Measurements from ENCODE around the gene KCNIP4. TPM values are rescaled to one million over a fixed set of nuclear protein-coding genes. Genes with fewer than 3 reads are reported as not detected.

Gene KCNIP4
- total and polyA plus RNA-seq, 4 donors: not detected

- intact Hi-C loops (cut with DNase I): no loop called here
- no peaks in the 10 kb centered on the region for H3K4me1 ChIP-seq (ENCODE audit: control insufficient read depth in 1 of 2, insufficient read depth in 2 of 2, low read length in 2 of 2)
- H3K36me3 ChIP-seq (ENCODE audit: control insufficient read depth in 1 of 2, insufficient read depth in 2 of 2, low read length in 1 of 2): no peaks in the 10 kb centered on the region
- no peaks in the 10 kb centered on the region for H3K9me3 ChIP-seq (ENCODE audit: control insufficient read depth, low read length)
- H3K27me3 ChIP-seq (ENCODE audit: control insufficient read depth in 1 of 2, insufficient read depth in 2 of 2, low read length in 1 of 2): no peaks in the 10 kb centered on the region
- H3K27ac ChIP-seq (ENCODE audit: low read depth in 1 of 2, low read length in 2 of 2): no peak overlapping the region
- no peak for ATAC-seq (ENCODE audit: low FRiP score)
- DNase-seq: no peak
- 14 to 20% methylated on average over 1 of the region's 1 CpG for WGBS, 2 donors
- H3K4me3 ChIP-seq (ENCODE audit: low read length in 2 of 2): no peak overlapping the region
Measured at GRCh38 chr4:21411086-21411485, 537.5 kb downstream of the KCNIP4 start.

- no peaks in the 10 kb centered on the region for H3K4me1 ChIP-seq (ENCODE audit: control insufficient read depth in 1 of 2, insufficient read depth in 2 of 2, low read length in 2 of 2)
- H3K4me3 ChIP-seq (ENCODE audit: low read length in 2 of 2): no peak overlapping the region
- no peaks in the 10 kb centered on the region for H3K27me3 ChIP-seq (ENCODE audit: control insufficient read depth in 1 of 2, insufficient read depth in 2 of 2, low read length in 1 of 2)
- H3K27ac ChIP-seq (ENCODE audit: low read depth in 1 of 2, low read length in 2 of 2): no peak overlapping the region
- ATAC-seq (ENCODE audit: low FRiP score) (no peak), DNase-seq (no peak)
- intact Hi-C loops (cut with DNase I): no loop called here
- WGBS, 2 donors: 72 to 79% methylated on average over 4 of the region's 4 CpGs
- H3K9me3 ChIP-seq (ENCODE audit: control insufficient read depth, low read length): no peaks in the 10 kb centered on the region
- H3K36me3 ChIP-seq (ENCODE audit: control insufficient read depth in 1 of 2, insufficient read depth in 2 of 2, low read length in 1 of 2): no peaks in the 10 kb centered on the region
Measured at GRCh38 chr4:21410372-21410771, 538.2 kb downstream of the KCNIP4 start.

- WGBS, 2 donors: 47 to 51% methylated on average over 4 of the region's 4 CpGs
- no peaks in the 10 kb centered on the region for H3K36me3 ChIP-seq (ENCODE audit: control insufficient read depth in 1 of 2, insufficient read depth in 2 of 2, low read length in 1 of 2)
- H3K27me3 ChIP-seq (ENCODE audit: control insufficient read depth in 1 of 2, insufficient read depth in 2 of 2, low read length in 1 of 2): peaks cover 0 to 1% of the 10 kb centered on the region in 2 donors
- no peaks in the 10 kb centered on the region for H3K9me3 ChIP-seq (ENCODE audit: control insufficient read depth, low read length)
- no peak overlapping the region for H3K27ac ChIP-seq (ENCODE audit: low read depth in 1 of 2, low read length in 2 of 2)
- intact Hi-C loops (cut with DNase I): no loop called here
- H3K4me3 ChIP-seq (ENCODE audit: low read length in 2 of 2): no peak overlapping the region
- DNase-seq (no peak), ATAC-seq (ENCODE audit: low FRiP score) (no peak)
- H3K4me1 ChIP-seq (ENCODE audit: control insufficient read depth in 1 of 2, insufficient read depth in 2 of 2, low read length in 2 of 2): no peaks in the 10 kb centered on the region
Measured at GRCh38 chr4:21387683-21388082, 560.9 kb downstream of the KCNIP4 start.

GRCh38 chr4:21386166-21386780 is 562.3 kb downstream of the KCNIP4 start:
- Histone ChIP-seq H3K27ac (ENCODE audit: low read depth in 1 of 2, low read length in 2 of 2) (no peak overlapping the region), H3K9me3 (ENCODE audit: control insufficient read depth, low read length) (no peaks in the 10 kb centered on the region), H3K4me1 (ENCODE audit: control insufficient read depth in 1 of 2, insufficient read depth in 2 of 2, low read length in 2 of 2) (no peaks in the 10 kb centered on the region), H3K27me3 (ENCODE audit: control insufficient read depth in 1 of 2, insufficient read depth in 2 of 2, low read length in 1 of 2) (peaks cover 0 to 1% of the 10 kb centered on the region in 2 donors), H3K36me3 (ENCODE audit: control insufficient read depth in 1 of 2, insufficient read depth in 2 of 2, low read length in 1 of 2) (no peaks in the 10 kb centered on the region), H3K4me3 (ENCODE audit: low read length in 2 of 2) (no peak overlapping the region)
- ATAC-seq (ENCODE audit: low FRiP score): no peak
- WGBS, 2 donors: 78 to 82% methylated on average over 3 of the region's 3 CpGs
- intact Hi-C loops (cut with DNase I): no loop called here
- no peak for DNase-seq

GRCh38 chr4:21385706-21386105 is 562.9 kb downstream of the KCNIP4 start:
- Histone ChIP-seq H3K36me3 (ENCODE audit: control insufficient read depth in 1 of 2, insufficient read depth in 2 of 2, low read length in 1 of 2) (no peaks in the 10 kb centered on the region), H3K9me3 (ENCODE audit: control insufficient read depth, low read length) (no peaks in the 10 kb centered on the region), H3K27ac (ENCODE audit: low read depth in 1 of 2, low read length in 2 of 2) (no peak overlapping the region), H3K4me3 (ENCODE audit: low read length in 2 of 2) (no peak overlapping the region), H3K4me1 (ENCODE audit: control insufficient read depth in 1 of 2, insufficient read depth in 2 of 2, low read length in 2 of 2) (no peaks in the 10 kb centered on the region), H3K27me3 (ENCODE audit: control insufficient read depth in 1 of 2, insufficient read depth in 2 of 2, low read length in 1 of 2) (peaks cover 0 to 1% of the 10 kb centered on the region in 2 donors)
- intact Hi-C loops (cut with DNase I): no loop called here
- DNase-seq (no peak), ATAC-seq (ENCODE audit: low FRiP score) (no peak)
- 78% methylated on average over 4 of the region's 4 CpGs for WGBS, 2 donors

GRCh38 chr4:21384609-21385008 is 564.0 kb downstream of the KCNIP4 start:
- ATAC-seq (ENCODE audit: low FRiP score): no peak
- no peaks in the 10 kb centered on the region for H3K36me3 ChIP-seq (ENCODE audit: control insufficient read depth in 1 of 2, insufficient read depth in 2 of 2, low read length in 1 of 2)
- DNase-seq: no peak
- peaks cover 0 to 1% of the 10 kb centered on the region in 2 donors for H3K27me3 ChIP-seq (ENCODE audit: control insufficient read depth in 1 of 2, insufficient read depth in 2 of 2, low read length in 1 of 2)
- no peaks in the 10 kb centered on the region for H3K9me3 ChIP-seq (ENCODE audit: control insufficient read depth, low read length)
- H3K4me3 ChIP-seq (ENCODE audit: low read length in 2 of 2): no peak overlapping the region
- no peaks in the 10 kb centered on the region for H3K4me1 ChIP-seq (ENCODE audit: control insufficient read depth in 1 of 2, insufficient read depth in 2 of 2, low read length in 2 of 2)
- no peak overlapping the region for H3K27ac ChIP-seq (ENCODE audit: low read depth in 1 of 2, low read length in 2 of 2)
- WGBS, 2 donors: 74 to 82% methylated on average over 3 of the region's 3 CpGs
- intact Hi-C loops (cut with DNase I): no loop called here

GRCh38 chr4:21380861-21381260 is 567.7 kb downstream of the KCNIP4 start:
- Histone ChIP-seq H3K27me3 (ENCODE audit: control insufficient read depth in 1 of 2, insufficient read depth in 2 of 2, low read length in 1 of 2) (peaks cover 0 to 1% of the 10 kb centered on the region in 2 donors), H3K4me3 (ENCODE audit: low read length in 2 of 2) (no peak overlapping the region), H3K4me1 (ENCODE audit: control insufficient read depth in 1 of 2, insufficient read depth in 2 of 2, low read length in 2 of 2) (no peaks in the 10 kb centered on the region), H3K9me3 (ENCODE audit: control insufficient read depth, low read length) (no peaks in the 10 kb centered on the region), H3K36me3 (ENCODE audit: control insufficient read depth in 1 of 2, insufficient read depth in 2 of 2, low read length in 1 of 2) (no peaks in the 10 kb centered on the region), H3K27ac (ENCODE audit: low read depth in 1 of 2, low read length in 2 of 2) (no peak overlapping the region)
- WGBS, 2 donors: 87 to 88% methylated on average over 3 of the region's 3 CpGs
- DNase-seq: no peak
- no peak for ATAC-seq (ENCODE audit: low FRiP score)
- intact Hi-C loops (cut with DNase I): no loop called here

- Histone ChIP-seq H3K27ac (ENCODE audit: low read depth in 1 of 2, low read length in 2 of 2) (no peak overlapping the region), H3K36me3 (ENCODE audit: control insufficient read depth in 1 of 2, insufficient read depth in 2 of 2, low read length in 1 of 2) (no peaks in the 10 kb centered on the region), H3K27me3 (ENCODE audit: control insufficient read depth in 1 of 2, insufficient read depth in 2 of 2, low read length in 1 of 2) (no peaks in the 10 kb centered on the region), H3K9me3 (ENCODE audit: control insufficient read depth, low read length) (no peaks in the 10 kb centered on the region), H3K4me3 (ENCODE audit: low read length in 2 of 2) (no peak overlapping the region), H3K4me1 (ENCODE audit: control insufficient read depth in 1 of 2, insufficient read depth in 2 of 2, low read length in 2 of 2) (no peaks in the 10 kb centered on the region)
- intact Hi-C loops (cut with DNase I): no loop called here
- WGBS, 2 donors: 67 to 68% methylated on average over 2 of the region's 2 CpGs
- ATAC-seq (ENCODE audit: low FRiP score) (no peak), DNase-seq (no peak)
Measured at GRCh38 chr4:21377046-21377445, 571.5 kb downstream of the KCNIP4 start.

- no peaks in the 10 kb centered on the region for H3K4me1 ChIP-seq (ENCODE audit: control insufficient read depth in 1 of 2, insufficient read depth in 2 of 2, low read length in 2 of 2)
- H3K36me3 ChIP-seq (ENCODE audit: control insufficient read depth in 1 of 2, insufficient read depth in 2 of 2, low read length in 1 of 2): no peaks in the 10 kb centered on the region
- no peak overlapping the region for H3K4me3 ChIP-seq (ENCODE audit: low read length in 2 of 2)
- no peaks in the 10 kb centered on the region for H3K9me3 ChIP-seq (ENCODE audit: control insufficient read depth, low read length)
- no peak for ATAC-seq (ENCODE audit: low FRiP score)
- H3K27ac ChIP-seq (ENCODE audit: low read depth in 1 of 2, low read length in 2 of 2): no peak overlapping the region
- no peaks in the 10 kb centered on the region for H3K27me3 ChIP-seq (ENCODE audit: control insufficient read depth in 1 of 2, insufficient read depth in 2 of 2, low read length in 1 of 2)
- DNase-seq: no peak
- 76 to 80% methylated on average over 3 of the region's 3 CpGs for WGBS, 2 donors
- intact Hi-C loops (cut with DNase I): no loop called here
Measured at GRCh38 chr4:21376176-21376575, 572.4 kb downstream of the KCNIP4 start.
